Cardiac muscle cell (in vitro differentiated cells and primary cell): ENCODE measurements around the gene C1orf87. TPM values are rescaled to one million over a fixed set of nuclear protein-coding genes. Genes with fewer than 3 reads are reported as not detected.
"Not testable (repeated sequence)": the region's sequence is repeated elsewhere in the genome, so short reads cannot be mapped to it uniquely, and the experiment has no call there.

ENCODE experiments used
- DNase-seq, 2 donors: peaks; one replicate each; pipeline versions ENCODE4 v3.0.0 to v3.0.0-alpha.2; 2010 to 2017; ENCODE audit warnings: low read depth in 1 of 2, low spot score in 1 of 2
- H3K27ac ChIP-seq: fragments of 200-600 bp; sonication (generic); 2 replicates; pipeline ENCODE4 v1.5.1; 2016
- H3K27me3 ChIP-seq: fragments of 200-600 bp; sonication (generic); 2 replicates; pipeline ENCODE4 v1.6.0; 2016; ENCODE audit warnings: control low read depth
- H3K36me3 ChIP-seq: fragments of 200-600 bp; sonication (generic); 2 replicates; pipeline ENCODE4 v1.5.1; 2016; ENCODE audit warnings: control low read depth
- H3K4me1 ChIP-seq: fragments of 200-600 bp; sonication (generic); 2 replicates; pipeline ENCODE4 v1.8.1; 2017; ENCODE audit warnings: low read depth, mild to moderate bottlenecking, mixed run types
- H3K4me3 ChIP-seq: fragments of 200-600 bp; sonication (generic); 2 replicates; pipeline ENCODE4 v1.5.1; 2016; ENCODE audit warnings: mild to moderate bottlenecking
- H3K9me3 ChIP-seq: fragments of 200-600 bp; sonication (generic); 2 replicates; pipeline ENCODE4 v1.5.1; 2017; ENCODE audit warnings: low read depth, mild to moderate bottlenecking, control low read depth
- polyA plus RNA-seq: library from polyadenylated mRNA; unstranded; fragments of >200 nt; fragmentation: Nextera tagmentation; extraction: Ambion mirVana; gene quantifications from 2 replicates; pipeline ENCODE4 v1.2.1, GENCODE V29; 2016
- total RNA-seq: library from RNA; depleted of rRNA; stranded (reverse); fragments of >200 nt; gene quantifications from 2 replicates; pipeline ENCODE4 v1.2.3, GENCODE V29; 2016
- TF ChIP-seq, protein P1 (sequence below): IDR thresholded peaks from 2 replicates; pipeline ENCODE4 v1.5.1; 2012; ENCODE audit warnings: low read depth, mild to moderate bottlenecking, low read length

Gene C1orf87
- total and polyA plus RNA-seq, 2 experiments from 2014 or later, result not detected

DNA sequence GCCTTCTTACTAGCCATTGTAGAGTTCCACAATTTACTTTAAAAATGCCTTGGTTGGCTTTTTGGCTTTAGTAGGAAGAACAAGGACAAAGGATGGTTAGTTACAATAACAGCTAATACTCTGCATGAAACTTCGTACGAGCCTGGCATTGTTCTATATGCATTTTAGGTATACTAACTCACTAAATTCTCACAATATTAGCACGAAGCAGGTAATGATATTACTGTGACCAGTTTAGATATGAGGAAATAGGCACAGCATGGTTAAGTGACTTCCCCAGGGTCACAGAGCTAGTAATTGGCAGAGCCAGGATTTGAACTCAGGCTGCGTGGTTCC is 96.5 kb downstream of the C1orf87 start:
- Histone ChIP-seq H3K27me3 (peaks cover 13% of the 10 kb centered on the region), H3K36me3 (no peaks in the 10 kb centered on the region), H3K4me1 (no peaks in the 10 kb centered on the region), H3K4me3 (no peak overlapping the region), H3K27ac (no peak overlapping the region), H3K9me3 (no peaks in the 10 kb centered on the region)
- TF ChIP-seq, protein P1, sequence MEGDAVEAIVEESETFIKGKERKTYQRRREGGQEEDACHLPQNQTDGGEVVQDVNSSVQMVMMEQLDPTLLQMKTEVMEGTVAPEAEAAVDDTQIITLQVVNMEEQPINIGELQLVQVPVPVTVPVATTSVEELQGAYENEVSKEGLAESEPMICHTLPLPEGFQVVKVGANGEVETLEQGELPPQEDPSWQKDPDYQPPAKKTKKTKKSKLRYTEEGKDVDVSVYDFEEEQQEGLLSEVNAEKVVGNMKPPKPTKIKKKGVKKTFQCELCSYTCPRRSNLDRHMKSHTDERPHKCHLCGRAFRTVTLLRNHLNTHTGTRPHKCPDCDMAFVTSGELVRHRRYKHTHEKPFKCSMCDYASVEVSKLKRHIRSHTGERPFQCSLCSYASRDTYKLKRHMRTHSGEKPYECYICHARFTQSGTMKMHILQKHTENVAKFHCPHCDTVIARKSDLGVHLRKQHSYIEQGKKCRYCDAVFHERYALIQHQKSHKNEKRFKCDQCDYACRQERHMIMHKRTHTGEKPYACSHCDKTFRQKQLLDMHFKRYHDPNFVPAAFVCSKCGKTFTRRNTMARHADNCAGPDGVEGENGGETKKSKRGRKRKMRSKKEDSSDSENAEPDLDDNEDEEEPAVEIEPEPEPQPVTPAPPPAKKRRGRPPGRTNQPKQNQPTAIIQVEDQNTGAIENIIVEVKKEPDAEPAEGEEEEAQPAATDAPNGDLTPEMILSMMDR, result no peak
- no peak for DNase-seq

DNA sequence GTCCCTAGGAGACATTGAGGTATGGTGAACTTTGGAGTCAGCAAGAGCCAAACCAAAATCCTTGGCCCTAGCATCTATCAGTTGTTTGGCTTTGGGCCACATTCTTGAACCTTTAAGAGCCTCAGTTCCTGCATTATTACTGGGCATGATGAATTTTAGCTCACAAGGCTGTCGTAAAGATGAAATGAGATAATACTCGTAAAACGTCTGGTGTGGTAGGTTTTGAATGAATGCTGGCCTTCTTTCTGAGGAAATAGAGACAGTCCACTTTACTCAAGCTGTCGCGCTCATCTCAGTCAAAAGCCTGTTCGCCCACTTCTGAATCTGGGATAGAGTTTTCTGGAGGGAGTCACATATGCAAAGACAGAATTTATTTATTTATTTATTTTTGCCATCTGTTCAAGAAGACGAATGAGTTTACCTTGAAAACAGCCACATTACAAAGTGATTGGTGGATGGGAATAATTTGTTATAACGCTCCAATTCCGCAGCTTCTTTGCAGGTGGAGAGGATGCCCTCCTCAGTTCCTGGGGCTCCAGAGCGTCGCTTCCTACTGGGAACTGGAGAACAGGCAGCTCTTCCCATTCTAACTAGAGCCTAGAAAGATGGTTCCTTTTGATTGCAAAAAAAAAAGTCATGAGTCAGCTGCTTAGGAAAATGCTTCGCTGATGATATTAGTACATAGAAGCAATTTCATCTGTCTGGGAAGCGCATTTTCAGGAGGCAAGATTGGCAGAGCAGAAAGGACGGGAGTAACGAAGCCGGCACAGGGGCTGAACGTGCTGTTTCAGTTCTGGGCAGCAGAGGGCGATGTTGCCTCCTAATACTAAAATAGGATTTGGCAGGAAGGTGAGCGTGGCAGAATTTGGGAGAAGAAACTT is 97.1 kb downstream of the C1orf87 start:
- TF ChIP-seq, protein P1, result peak; percentile 89
- Histone ChIP-seq H3K36me3 (no peaks in the 10 kb centered on the region), H3K4me3 (no peak overlapping the region)

DNA sequence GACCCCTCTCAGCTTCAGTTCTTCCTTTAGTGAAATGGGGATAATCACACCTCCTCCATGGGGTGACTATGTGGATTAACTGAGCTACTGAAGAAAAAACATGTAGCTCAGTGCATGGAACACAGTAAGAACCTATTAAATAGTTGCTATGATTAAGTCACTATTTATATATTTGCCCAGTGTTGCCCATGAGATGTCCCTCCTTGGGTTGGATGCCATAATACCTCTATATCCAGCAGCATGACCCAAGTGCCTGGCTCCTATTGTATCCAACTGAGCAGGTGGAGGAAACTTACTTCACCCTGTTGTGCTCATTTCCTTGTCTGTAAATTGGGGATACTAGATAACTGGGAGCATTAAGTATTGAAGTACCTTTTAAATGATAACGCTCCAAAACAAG is 99.9 kb downstream of the C1orf87 start:
- H3K27ac ChIP-seq, result no peak overlapping the region
- H3K4me3 ChIP-seq, result no peak overlapping the region
- peaks cover 13% of the 10 kb centered on the region for H3K27me3 ChIP-seq
- no peaks in the 10 kb centered on the region for H3K36me3 ChIP-seq
- no peaks in the 10 kb centered on the region for H3K4me1 ChIP-seq
- TF ChIP-seq, protein P1, result no peak
- no peak for DNase-seq
- H3K9me3 ChIP-seq, result no peaks in the 10 kb centered on the region

More for the DNA sequence above, 97.1 kb downstream of the C1orf87 start:
- Histone ChIP-seq H3K27ac (no peak overlapping the region), H3K9me3 (no peaks in the 10 kb centered on the region), H3K4me1 (no peaks in the 10 kb centered on the region), H3K27me3 (peaks cover 13% of the 10 kb centered on the region)
- peak; percentile 68 for DNase-seq

DNA sequence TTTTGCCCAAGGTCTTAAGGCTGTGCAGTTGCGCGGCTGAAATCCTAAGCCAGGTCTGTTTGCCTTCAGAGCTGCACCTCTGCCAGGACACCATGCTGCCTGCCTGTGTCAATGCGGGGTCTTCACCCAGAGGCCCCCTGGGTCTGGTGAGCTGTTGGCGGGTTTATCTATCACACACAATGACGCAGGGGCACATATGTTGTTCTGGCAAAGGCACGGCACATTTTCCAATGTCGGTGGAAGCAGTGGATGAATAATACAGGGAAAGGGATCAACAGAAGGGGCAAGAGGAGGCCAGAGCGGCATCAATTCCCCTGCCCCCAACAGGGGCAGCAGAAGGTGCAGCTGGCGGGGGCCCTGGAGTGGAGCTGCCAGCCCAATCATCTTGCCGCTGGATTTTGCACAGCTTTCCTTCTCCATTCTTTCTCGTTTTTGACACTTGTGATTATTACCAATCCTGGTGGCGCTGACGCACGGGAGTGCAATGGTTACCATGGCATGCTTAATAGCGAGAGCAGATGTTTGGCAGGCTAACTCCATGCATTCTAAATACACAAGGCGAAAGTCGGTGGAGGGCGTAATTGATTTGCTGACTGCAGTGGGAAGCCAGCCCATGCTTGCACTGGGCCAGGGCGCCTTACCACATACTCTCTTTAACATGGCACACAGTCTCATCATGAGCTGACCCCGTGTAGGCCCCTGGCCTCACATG is 101.2 kb downstream of the C1orf87 start:
- DNase-seq, result no peak
- TF ChIP-seq, protein P1, result no peak
- Histone ChIP-seq H3K27me3 (peaks cover 13% of the 10 kb centered on the region), H3K27ac (no peak overlapping the region), H3K36me3 (no peaks in the 10 kb centered on the region), H3K9me3 (no peaks in the 10 kb centered on the region), H3K4me1 (peaks cover 7% of the 10 kb centered on the region), H3K4me3 (no peak overlapping the region)

DNA sequence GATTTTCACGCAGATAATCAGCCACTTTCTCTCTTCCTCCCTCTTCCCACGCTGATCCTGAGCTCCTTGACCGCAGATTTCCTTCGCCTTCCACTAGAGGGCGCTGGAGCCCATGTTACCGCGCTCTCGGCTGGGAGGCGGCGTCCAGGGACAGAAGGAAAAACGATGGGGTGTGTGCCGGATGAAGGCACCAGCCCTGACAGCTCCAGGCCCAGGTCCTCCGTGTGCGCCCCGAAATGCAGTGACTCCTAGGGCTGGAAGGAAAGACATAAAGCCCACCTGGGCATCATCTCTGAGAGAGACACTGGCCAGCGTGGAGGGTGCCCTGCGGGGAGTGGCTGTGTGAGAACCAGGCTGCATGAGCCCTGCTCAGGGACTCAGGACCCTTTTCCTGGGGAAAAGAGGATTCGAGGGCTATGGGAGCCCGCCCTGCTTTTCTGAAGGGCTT is 102.1 kb downstream of the C1orf87 start:
- Histone ChIP-seq H3K4me3 (no peak overlapping the region), H3K27ac (no peak overlapping the region)
- peak; percentile 69 to 76 for DNase-seq

DNA sequence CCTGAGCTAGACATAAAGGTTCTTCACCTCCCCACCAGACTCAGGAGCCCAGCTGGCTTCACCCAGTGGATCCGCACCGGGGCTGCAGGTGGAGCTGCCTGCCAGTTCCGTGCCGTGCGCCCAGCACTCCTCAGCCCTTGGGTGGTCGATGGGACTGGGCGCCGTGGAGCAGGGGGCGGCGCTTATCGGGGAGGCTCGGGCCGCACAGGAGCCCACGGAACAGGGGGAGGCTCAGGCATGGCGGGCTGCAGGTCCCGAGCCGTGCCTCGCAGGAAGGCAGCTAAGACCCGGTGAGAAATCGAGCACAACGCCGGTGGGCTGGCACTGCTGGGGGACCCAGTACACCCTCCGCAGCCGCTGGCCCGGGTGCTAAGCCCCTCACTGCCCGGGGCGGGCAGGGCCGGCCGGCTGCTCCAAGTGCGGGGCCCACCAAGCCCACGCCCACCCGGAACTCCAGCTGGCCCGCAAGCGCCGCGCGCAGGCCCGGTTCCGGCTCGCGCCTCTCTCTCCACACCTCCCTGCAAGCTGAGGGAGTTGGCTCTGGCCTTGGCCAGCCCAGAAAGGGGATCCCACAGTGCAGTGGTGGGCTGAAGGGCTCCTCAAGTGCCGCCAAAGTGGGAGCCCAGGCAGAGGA is 103.9 kb downstream of the C1orf87 start:
- H3K4me3 ChIP-seq, H3K9me3 ChIP-seq, H3K27ac ChIP-seq, DNase-seq, H3K36me3 ChIP-seq, H3K27me3 ChIP-seq: not testable (repeated sequence)
- H3K4me1 ChIP-seq, result peaks cover 15% of the 10 kb centered on the region

More for the DNA sequence above, 102.1 kb downstream of the C1orf87 start:
- Histone ChIP-seq H3K36me3 (no peaks in the 10 kb centered on the region), H3K27me3 (peaks cover 12% of the 10 kb centered on the region), H3K4me1 (peaks cover 15% of the 10 kb centered on the region), H3K9me3 (no peaks in the 10 kb centered on the region)
- TF ChIP-seq, protein P1, result peak; percentile 94

DNA sequence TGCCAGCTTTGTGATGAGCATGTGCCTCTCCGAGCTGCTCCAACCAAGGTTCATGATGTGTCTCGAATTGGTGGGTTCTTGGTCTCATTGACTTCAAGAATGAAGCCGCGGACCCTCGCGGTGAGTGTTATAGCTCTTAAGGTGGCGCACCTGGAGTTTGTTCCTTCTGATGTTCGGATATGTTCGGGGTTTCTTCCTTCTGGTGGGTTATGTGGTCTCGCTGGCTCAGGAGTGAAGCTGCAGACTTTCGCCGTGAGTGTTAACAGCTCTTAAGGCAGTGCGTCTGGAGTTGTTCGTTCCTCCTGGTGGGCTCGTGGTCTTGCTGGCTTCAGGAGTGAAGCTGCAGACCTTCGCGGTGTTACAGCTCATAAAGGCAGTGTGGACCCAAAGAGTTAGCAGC is 104.8 kb downstream of the C1orf87 start:
- H3K9me3 ChIP-seq, H3K27me3 ChIP-seq, H3K4me3 ChIP-seq, H3K36me3 ChIP-seq, DNase-seq, H3K27ac ChIP-seq: not testable (repeated sequence)
- H3K4me1 ChIP-seq, result peaks cover 19% of the 10 kb centered on the region
